Measurements from ENCODE around the gene NPTX1. TPM values are rescaled to one million over a fixed set of nuclear protein-coding genes. Genes with fewer than 3 reads are reported as not detected.
A peak's percentile ranks its signal among the peaks of the same experiment; 100 is the strongest.

Gene NPTX1
- total and polyA plus RNA-seq, 2 of the 13 experiments (the other 11 are each of a cell fraction or from before 2014, with no cell fraction given), result 0.01 TPM; not detected in 1

- TF ChIP-seq GATA4 (IDR thresholded peaks at IDR 0.05; ENCODE audit: borderline replicate concordance, low read depth) (no peak), ZNF496 (CRISPR knock-in tag; IDR thresholded peaks at IDR 0.05; ENCODE audit: insufficient replicate concordance) (no peak), NR2F6 (IDR thresholded peaks at IDR 0.05) (peak; percentile 15; the same call in 1 of the 2 replicates), NR2F6 (CRISPR knock-in tag; IDR thresholded peaks at IDR 0.05) (no peak), NFRKB (IDR thresholded peaks at IDR 0.05) (no peak), RFX1 (IDR thresholded peaks at IDR 0.05) (no peak), THRA (CRISPR knock-in tag; IDR thresholded peaks at IDR 0.05; ENCODE audit: borderline replicate concordance) (no peak), SRSF9 (IDR thresholded peaks at IDR 0.05; ENCODE audit: borderline replicate concordance, insufficient read depth, low read depth, low read length, poor library complexity, severe bottlenecking) (no peak), ZNF672 (CRISPR knock-in tag; IDR thresholded peaks at IDR 0.05) (0 out of 2 replicates have a peak, but pooled peaks have one; percentile 18), ZZZ3 (CRISPR knock-in tag; IDR thresholded peaks at IDR 0.05; ENCODE audit: borderline replicate concordance) (no peak), ZFP36L2 (CRISPR knock-in tag; IDR thresholded peaks at IDR 0.05) (no peak), ZNF468 (CRISPR knock-in tag; IDR thresholded peaks at IDR 0.05) (no peak), MAFG (CRISPR knock-in tag; IDR thresholded peaks at IDR 0.05) (peak; percentile 77; the same call in 1 of the 2 replicates), ZNF550 (CRISPR knock-in tag; IDR thresholded peaks at IDR 0.05; ENCODE audit: borderline replicate concordance) (no peak), KDM2A (CRISPR knock-in tag; IDR thresholded peaks at IDR 0.05; ENCODE audit: borderline replicate concordance, low read depth) (no peak), REL (CRISPR knock-in tag; conservative IDR thresholded peaks at IDR 0.05) (no peak), ZNF556 (CRISPR knock-in tag; IDR thresholded peaks at IDR 0.05; ENCODE audit: borderline replicate concordance) (0 out of 2 replicates have a peak, but pooled peaks have one; percentile 6), POLR2AphosphoS5 (IDR thresholded peaks at IDR 0.05; ENCODE audit: low read depth, low read length) (0 out of 2 replicates have a peak, but pooled peaks have one; percentile 40), SNAPC2 (CRISPR knock-in tag; IDR thresholded peaks at IDR 0.05) (no peak; the same call in 1 of the 2 replicates), ZNF367 (CRISPR knock-in tag; IDR thresholded peaks at IDR 0.05; ENCODE audit: borderline replicate concordance) (no peak), RBM39 (IDR thresholded peaks at IDR 0.05; ENCODE audit: low read depth, low read length, poor library complexity, severe bottlenecking) (peak; percentile 23), IRF1 (CRISPR knock-in tag; IDR thresholded peaks at IDR 0.05; ENCODE audit: low read depth) (no peak), ZNF567 (CRISPR knock-in tag; IDR thresholded peaks at IDR 0.05; ENCODE audit: borderline replicate concordance) (no peak), ZFP62 (CRISPR knock-in tag; IDR thresholded peaks at IDR 0.05) (no peak), ZBTB10 (CRISPR knock-in tag; IDR thresholded peaks at IDR 0.05; ENCODE audit: borderline replicate concordance) (no peak)
- TF ChIP-seq, protein P1, sequence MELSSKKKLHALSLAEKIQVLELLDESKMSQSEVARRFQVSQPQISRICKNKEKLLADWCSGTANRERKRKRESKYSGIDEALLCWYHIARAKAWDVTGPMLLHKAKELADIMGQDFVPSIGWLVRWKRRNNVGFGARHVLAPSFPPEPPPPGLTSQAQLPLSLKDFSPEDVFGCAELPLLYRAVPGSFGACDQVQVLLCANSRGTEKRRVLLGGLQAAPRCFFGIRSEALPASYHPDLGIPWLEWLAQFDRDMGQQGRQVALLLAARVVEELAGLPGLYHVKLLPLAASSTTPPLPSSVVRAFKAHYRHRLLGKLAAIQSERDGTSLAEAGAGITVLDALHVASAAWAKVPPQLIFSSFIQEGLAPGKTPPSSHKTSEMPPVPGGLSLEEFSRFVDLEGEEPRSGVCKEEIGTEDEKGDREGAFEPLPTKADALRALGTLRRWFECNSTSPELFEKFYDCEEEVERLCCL (CRISPR knock-in tag; IDR thresholded peaks at IDR 0.05; ENCODE audit: borderline replicate concordance), result no peak
Measured at GRCh38 chr17:80453998-80454556, 22.3 kb downstream of the NPTX1 start (continued).
